ENCODE results near the gene PPIG. TPM values are rescaled to one million over a fixed set of nuclear protein-coding genes. Genes with fewer than 3 reads are reported as not detected.
A peak's percentile ranks its signal among the peaks of the same experiment; 100 is the strongest.
"Not testable (repeated sequence)": the region's sequence is repeated elsewhere in the genome, so short reads cannot be mapped to it uniquely, and the experiment has no call there.

Gene PPIG
- 10 to 100 TPM; 33.3 to 58.8 (median 37.6) TPM for total RNA-seq

DNA sequence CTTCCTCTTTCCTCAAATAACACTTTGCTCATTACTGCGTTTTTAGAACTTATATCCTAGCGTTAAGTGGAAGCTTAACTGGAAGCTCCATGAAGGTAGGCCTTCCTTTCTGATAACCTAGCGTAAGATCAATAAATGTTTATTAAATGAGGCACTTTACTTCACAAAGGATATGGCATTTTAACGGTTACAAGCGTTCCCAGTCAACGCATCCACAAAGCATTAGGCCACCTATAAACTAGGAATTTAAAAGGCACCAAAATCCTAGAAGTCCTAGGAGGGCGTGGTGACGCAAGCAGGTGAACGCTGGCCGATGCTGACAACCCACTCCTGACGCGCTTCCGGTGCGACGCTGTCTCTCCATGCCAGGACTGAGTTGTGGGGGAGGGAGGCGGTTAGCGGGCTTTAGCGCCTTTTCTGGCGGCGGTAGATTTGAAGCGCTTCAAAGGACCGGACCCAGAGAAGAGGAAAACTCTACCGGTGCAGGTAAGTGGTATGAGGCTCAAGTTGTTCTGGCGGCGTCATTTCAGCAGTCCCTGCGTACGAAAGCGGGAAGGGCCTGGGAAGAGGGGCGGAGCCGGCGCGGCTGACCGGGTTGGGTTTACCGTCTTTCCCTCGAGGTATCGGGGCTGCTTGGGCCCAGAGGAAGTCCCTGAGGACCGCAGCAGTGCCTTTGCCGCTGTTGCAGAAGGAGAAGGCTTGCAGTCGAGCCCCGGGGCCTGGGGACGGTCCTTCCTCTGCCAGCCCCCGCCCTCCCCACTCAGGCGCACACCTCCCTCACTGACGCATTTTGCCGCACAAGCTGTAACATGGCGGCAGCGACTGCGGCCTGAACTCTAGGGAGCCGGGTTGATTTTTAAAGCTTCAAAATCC lies at the start of gene PPIG:
TSS of gene PPIG (plus strand) at position 347 of the 873 bp plus-strand sequence. CDS start 19,691 bp downstream, outside the sequence.
- WGBS, 2 donors (ENCODE audit: low coverage in 1 of 2), result 17 to 51% methylated on average over 4 to 12 of the region's 49 CpGs
- Histone ChIP-seq H3K36me3 (no peaks in the 10 kb centered on the region), H3K27me3 (no peaks in the 10 kb centered on the region), H3K27ac (peak within 1 kb of the TSS; percentile 87 to 99 (median 98)), H3K9me3 (no peaks in the 10 kb centered on the region), H3K4me3 (peak within 1 kb of the TSS; percentile 63 to 93), H3K4me1 (peaks cover 0 to 28% (median 15%) of the 10 kb centered on the region in 3 donors)
- TF ChIP-seq, protein P1, sequence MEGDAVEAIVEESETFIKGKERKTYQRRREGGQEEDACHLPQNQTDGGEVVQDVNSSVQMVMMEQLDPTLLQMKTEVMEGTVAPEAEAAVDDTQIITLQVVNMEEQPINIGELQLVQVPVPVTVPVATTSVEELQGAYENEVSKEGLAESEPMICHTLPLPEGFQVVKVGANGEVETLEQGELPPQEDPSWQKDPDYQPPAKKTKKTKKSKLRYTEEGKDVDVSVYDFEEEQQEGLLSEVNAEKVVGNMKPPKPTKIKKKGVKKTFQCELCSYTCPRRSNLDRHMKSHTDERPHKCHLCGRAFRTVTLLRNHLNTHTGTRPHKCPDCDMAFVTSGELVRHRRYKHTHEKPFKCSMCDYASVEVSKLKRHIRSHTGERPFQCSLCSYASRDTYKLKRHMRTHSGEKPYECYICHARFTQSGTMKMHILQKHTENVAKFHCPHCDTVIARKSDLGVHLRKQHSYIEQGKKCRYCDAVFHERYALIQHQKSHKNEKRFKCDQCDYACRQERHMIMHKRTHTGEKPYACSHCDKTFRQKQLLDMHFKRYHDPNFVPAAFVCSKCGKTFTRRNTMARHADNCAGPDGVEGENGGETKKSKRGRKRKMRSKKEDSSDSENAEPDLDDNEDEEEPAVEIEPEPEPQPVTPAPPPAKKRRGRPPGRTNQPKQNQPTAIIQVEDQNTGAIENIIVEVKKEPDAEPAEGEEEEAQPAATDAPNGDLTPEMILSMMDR (IDR thresholded peaks at IDR 0.05), result peak in 1 of 4 experiments; percentile 6
- TF ChIP-seq POLR2A (IDR thresholded peaks at IDR 0.05), result peak; percentile 43 to 49
- TF ChIP-seq EP300 (IDR thresholded peaks at IDR 0.05), result no peak
- TF ChIP-seq POLR2AphosphoS5 (IDR thresholded peaks at IDR 0.05), result peak; percentile 88
- ATAC-seq, result peak; percentile 96

DNA sequence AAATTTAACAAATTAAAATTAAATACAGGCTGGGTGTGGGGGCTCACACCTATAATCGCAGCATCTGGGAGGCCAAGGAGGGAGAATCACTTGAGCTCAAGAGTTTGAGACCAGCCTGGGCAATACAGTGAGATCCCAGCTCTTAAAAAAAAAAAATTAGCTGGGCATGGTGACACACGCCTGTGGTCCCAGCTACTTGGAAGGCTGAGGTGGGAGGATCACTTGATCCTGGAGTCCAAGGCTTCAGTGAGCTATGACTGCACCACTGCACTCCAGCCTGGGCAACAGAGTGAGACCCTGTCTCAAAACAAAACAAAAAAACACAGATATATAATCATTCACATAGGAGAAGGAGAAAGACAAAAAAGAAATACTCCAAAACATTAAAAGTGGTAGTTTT lies 44.7 kb upstream of the PPIG start:
- not testable (repeated sequence) for H3K27me3 ChIP-seq, ATAC-seq, H3K4me1 ChIP-seq, H3K27ac ChIP-seq, H3K9me3 ChIP-seq, H3K4me3 ChIP-seq
- 80 to 89% methylated on average over 2 of the region's 2 CpGs for WGBS, 2 donors (ENCODE audit: low coverage in 1 of 2)
- H3K36me3 ChIP-seq, result peaks cover 0 to 59% of the 10 kb centered on the region in 2 donors

DNA sequence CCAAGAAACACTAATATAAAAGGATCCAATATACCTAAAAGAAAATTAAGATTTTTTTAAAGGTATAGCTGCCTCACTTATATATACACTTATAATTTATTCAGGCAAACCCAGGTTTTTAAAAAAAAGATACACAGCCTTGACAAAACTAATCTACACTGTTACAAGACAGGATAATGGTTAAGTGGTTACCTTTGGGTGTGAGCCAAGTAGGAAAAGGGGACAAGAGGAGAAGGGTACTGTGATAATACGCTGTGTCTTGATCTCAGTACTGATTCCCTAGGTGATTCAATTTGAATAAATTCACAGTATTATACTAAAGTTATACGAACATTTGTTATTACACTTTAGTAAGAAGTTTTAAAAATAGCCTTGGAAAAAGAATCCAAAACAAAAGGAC lies 44.0 kb upstream of the PPIG start:
- H3K36me3 ChIP-seq, result peaks cover 0 to 53% of the 10 kb centered on the region in 2 donors
- TF ChIP-seq POLR2A (IDR thresholded peaks at IDR 0.05) (no peak), POLR2AphosphoS5 (IDR thresholded peaks at IDR 0.05) (no peak), EP300 (IDR thresholded peaks at IDR 0.05) (no peak)
- TF ChIP-seq, protein P1 (IDR thresholded peaks at IDR 0.05), result no peak

DNA sequence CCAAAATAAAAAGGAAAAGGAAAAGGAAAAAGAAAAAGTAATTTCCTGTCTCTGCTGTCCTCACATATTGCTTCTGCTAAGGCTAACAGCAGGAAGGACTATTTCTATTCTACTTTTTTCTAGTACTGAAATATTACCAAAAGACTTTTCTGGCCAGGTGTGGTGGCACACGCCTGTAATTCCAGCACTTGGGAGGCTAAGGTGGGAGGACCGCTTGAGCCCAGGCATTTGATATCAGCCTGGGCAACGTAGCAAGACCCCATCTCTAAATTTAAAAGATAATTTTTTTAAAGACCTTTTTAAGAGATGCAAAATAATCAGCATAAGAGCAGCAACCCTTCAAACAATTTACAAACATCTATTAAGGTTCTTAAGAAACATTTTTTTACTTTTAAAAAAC lies 41.7 kb upstream of the PPIG start:
- WGBS, 2 donors (ENCODE audit: low coverage in 1 of 2), result 72 to 90% methylated on average over 3 of the region's 3 CpGs
- Histone ChIP-seq H3K4me3 (no peak overlapping the region), H3K36me3 (peaks cover 0 to 56% of the 10 kb centered on the region in 2 donors)

More for the DNA sequence above, 44.0 kb upstream of the PPIG start:
- H3K27me3 ChIP-seq, result no peaks in the 10 kb centered on the region
- H3K9me3 ChIP-seq, result no peaks in the 10 kb centered on the region
- no peak overlapping the region for H3K4me3 ChIP-seq
- H3K4me1 ChIP-seq, result no peaks in the 10 kb centered on the region
- ATAC-seq, result no peak
- 63 to 75% methylated on average over 2 of the region's 2 CpGs for WGBS, 2 donors (ENCODE audit: low coverage in 1 of 2)
- no peak overlapping the region for H3K27ac ChIP-seq

DNA sequence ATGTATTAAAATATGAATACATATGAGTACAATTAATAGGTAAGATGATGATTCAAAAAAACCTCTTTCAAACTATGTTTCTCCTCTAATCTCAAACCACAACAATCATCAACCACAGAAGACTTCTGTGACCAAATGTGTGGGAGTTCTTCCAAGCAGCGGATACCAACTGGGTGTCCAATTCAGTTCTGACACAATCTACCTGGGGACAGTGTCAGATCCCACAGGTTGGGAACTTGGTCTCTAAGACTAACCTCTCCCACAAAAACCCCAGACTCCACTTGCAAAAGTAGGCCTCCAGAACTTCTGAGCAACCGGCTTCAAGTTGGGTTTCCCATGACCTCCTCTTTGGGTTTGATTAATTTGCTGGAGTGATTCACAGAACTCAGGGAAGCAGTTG lies 37.4 kb upstream of the PPIG start:
- Histone ChIP-seq H3K27ac (no peak overlapping the region), H3K4me3 (no peak overlapping the region), H3K4me1 (no peaks in the 10 kb centered on the region), H3K36me3 (peaks cover 0 to 61% of the 10 kb centered on the region in 2 donors), H3K27me3 (no peaks in the 10 kb centered on the region), H3K9me3 (no peaks in the 10 kb centered on the region)
- no peak for ATAC-seq
- 100% methylated on average over 1 to 2 of the region's 2 CpGs for WGBS, 2 donors (ENCODE audit: low coverage in 1 of 2)
- TF ChIP-seq, protein P1 (IDR thresholded peaks at IDR 0.05), result no peak
- TF ChIP-seq POLR2AphosphoS5 (IDR thresholded peaks at IDR 0.05) (no peak), EP300 (IDR thresholded peaks at IDR 0.05) (no peak), POLR2A (IDR thresholded peaks at IDR 0.05) (no peak)

More for the DNA sequence above, 41.7 kb upstream of the PPIG start:
- no peaks in the 10 kb centered on the region for H3K9me3 ChIP-seq
- ATAC-seq, result no peak
- H3K4me1 ChIP-seq, result no peaks in the 10 kb centered on the region
- TF ChIP-seq EP300 (IDR thresholded peaks at IDR 0.05), result no peak
- TF ChIP-seq, protein P1 (IDR thresholded peaks at IDR 0.05), result no peak
- TF ChIP-seq POLR2AphosphoS5 (IDR thresholded peaks at IDR 0.05), result no peak
- TF ChIP-seq POLR2A (IDR thresholded peaks at IDR 0.05), result no peak
- no peaks in the 10 kb centered on the region for H3K27me3 ChIP-seq
- H3K27ac ChIP-seq, result no peak overlapping the region

Data from gastroesophageal sphincter (tissue), 4 donors.